Endothelial cell of umbilical vein (primary cell): ENCODE data around the gene TDRD9.

Experiments used
- CTCF ChIP-seq, 2 donors: IDR thresholded peaks; 1 replicate in 1 of 2; 2 replicates in 1 of 2; pipeline ENCODE4 v1.5.1; 2011; ENCODE audit warnings: low read length in 2 of 2, mild to moderate bottlenecking in 2 of 2, moderate library complexity in 2 of 2, control low read depth in 1 of 2, inconsistent platforms in 1 of 2, low read depth in 1 of 2; ENCODE audit not compliant: insufficient read depth in 1 of 2; ENCODE audit errors: extremely low read depth in 1 of 2
- EZH2 ChIP-seq: IDR thresholded peaks from 2 replicates; pipeline ENCODE4 v1.6.1; 2012; ENCODE audit warnings: borderline replicate concordance, low read depth, mild to moderate bottlenecking, moderate library complexity, low read length, inconsistent platforms; ENCODE audit not compliant: severe bottlenecking
- MAX ChIP-seq: IDR thresholded peaks from 2 replicates; pipeline ENCODE4 v1.6.1; 2011; ENCODE audit not compliant: insufficient read depth, insufficient read length
- POLR2A ChIP-seq: IDR thresholded peaks from 2 replicates; pipeline ENCODE4 v1.6.1; 2012; ENCODE audit warnings: low read depth, mild to moderate bottlenecking, control low read depth, low read length

GRCh38 chr14:103897075-103897947 lies 30.9 kb upstream of the TDRD9 start:
- no peak for TF ChIP-seq CTCF (IDR thresholded peaks at IDR 0.05; ENCODE audit: extremely low read depth in 1 of 2, insufficient read depth in 1 of 2, low read depth in 1 of 2, low read length in 2 of 2)
- TF ChIP-seq MAX: no peak
- TF ChIP-seq EZH2: no peak
- no peak for TF ChIP-seq POLR2A
